GM19324 (cell line): ENCODE measurements around the gene ALDH1A3.

Experiments
- ATAC-seq: cut with Tn5 transposase; IDR thresholded peaks from one replicate; pipeline ENCODE4 v1.9.1; 2021; ENCODE audit warnings: mild to moderate bottlenecking, moderate library complexity; ENCODE audit not compliant: unreplicated experiment, low FRiP score

The ALDH1A3 gene

GRCh38 chr15:100900795-100901169, 21.2 kb downstream of the ALDH1A3 start:
- ATAC-seq, result no peak

- ATAC-seq, result no peak
These were observed 21.7 kb downstream of the ALDH1A3 start for GRCh38 chr15:100901296-100901695.

GRCh38 chr15:100901702-100902435, 22.2 kb downstream of the ALDH1A3 start:
- ATAC-seq, result no peak

- ATAC-seq, result no peak
These were observed 23.0 kb downstream of the ALDH1A3 start for GRCh38 chr15:100902436-100903167.

- no peak for ATAC-seq
These were observed 23.5 kb downstream of the ALDH1A3 start for GRCh38 chr15:100903168-100903554.

GRCh38 chr15:100905850-100906249, 26.2 kb downstream of the ALDH1A3 start:
- no peak for ATAC-seq

GRCh38 chr15:100908466-100908865, 28.8 kb downstream of the ALDH1A3 start:
- no peak for ATAC-seq

GRCh38 chr15:100909565-100909964, 29.9 kb downstream of the ALDH1A3 start:
- no peak for ATAC-seq

- ATAC-seq, result no peak
These were observed 30.6 kb downstream of the ALDH1A3 start for GRCh38 chr15:100909989-100910955.

GRCh38 chr15:100911086-100911485, 31.5 kb downstream of the ALDH1A3 start:
- no peak for ATAC-seq

- no peak for ATAC-seq
These were observed 34.3 kb downstream of the ALDH1A3 start for GRCh38 chr15:100913961-100914360.

GRCh38 chr15:100914876-100915275, 35.2 kb downstream of the ALDH1A3 start:
- no peak for ATAC-seq

- ATAC-seq, result peak; percentile 45
These were observed 38.5 kb downstream of the ALDH1A3 start for GRCh38 chr15:100918034-100918689.

- peak; percentile 27 for ATAC-seq
These were observed 39.3 kb downstream of the ALDH1A3 start, which contains the start of gene LRRK1 for GRCh38 chr15:100918690-100919480. Gene LRRK1, plus strand, starts transcription at chr15:100919357. Its CDS starts 5,276 bp downstream, at chr15:100924633.

- peak; percentile 7 for ATAC-seq
These were observed 40.1 kb downstream of the ALDH1A3 start for GRCh38 chr15:100919481-100920405.

- no peak for ATAC-seq
These were observed 41.0 kb downstream of the ALDH1A3 start for GRCh38 chr15:100920516-100921135.

- ATAC-seq, result no peak
These were observed 42.8 kb downstream of the ALDH1A3 start for GRCh38 chr15:100922192-100923040.
